IMR-90 (cell line): ENCODE data around the gene CSF2RB. TPM values are rescaled to one million over a fixed set of nuclear protein-coding genes. Genes with fewer than 3 reads are reported as not detected.

ENCODE experiments used
- ATAC-seq: fragments of 200-7000 bp; cut with Tn5 transposase; 2 replicates; pipeline ENCODE4 v1.9.1; 2020; ENCODE audit warnings: low read depth, mild to moderate bottlenecking, moderate library complexity
- BruUV-seq: library from RNA; stranded (reverse); fragments of 400-500 nt; replicated peaks from 2 replicates; lab custom pipeline; 2021; lab: Mats Ljungman, UMichigan
- CTCF ChIA-PET: fragments of 300-600 bp; formaldehyde crosslinking; extraction: SDS; loops from one replicate; lab custom pipeline; 2021; ENCODE audit warnings: antibody characterized with exemption; lab: Yijun Ruan, JAX
- POLR2A ChIA-PET: fragments of 300-600 bp; sonication (Branson Sonifier 250); formaldehyde crosslinking; loops from one replicate; lab custom pipeline; 2022; ENCODE audit warnings: antibody characterized with exemption; ENCODE audit not compliant: unreplicated experiment; lab: Charles Lee
- DNase-seq: peaks from one replicate; pipeline ENCODE4 v3.0.0; 2013
- H2AFZ ChIP-seq: replicated peaks from 2 replicates; pipeline ENCODE3; 2013; ENCODE audit warnings: low read length, mild to moderate bottlenecking; ENCODE audit not compliant: poor library complexity
- H2AK5ac ChIP-seq: 2 replicates; pipeline ENCODE4 v1.6.1; 2013; ENCODE audit warnings: low read depth, low read length, inconsistent platforms
- H2AK9ac ChIP-seq: replicated peaks from 2 replicates; pipeline ENCODE3; 2013; ENCODE audit warnings: mild to moderate bottlenecking, low read depth, low read length, moderate library complexity; ENCODE audit not compliant: poor library complexity
- H2BK120ac ChIP-seq: 2 replicates; pipeline ENCODE4 v1.6.1; 2013; ENCODE audit warnings: low read depth, low read length, inconsistent platforms
- H2BK15ac ChIP-seq: 3 replicates; pipeline ENCODE4 v1.6.1; 2013; ENCODE audit warnings: low read depth, low read length, inconsistent platforms
- H2BK20ac ChIP-seq: 2 replicates; pipeline ENCODE4 v1.6.1; 2013; ENCODE audit warnings: low read depth, mild to moderate bottlenecking, inconsistent platforms, low read length, moderate library complexity
- H2BK5ac ChIP-seq: 2 replicates; pipeline ENCODE4 v1.6.1; 2013; ENCODE audit warnings: mild to moderate bottlenecking, low read depth, low read length, inconsistent platforms; ENCODE audit not compliant: poor library complexity, severe bottlenecking
- H3K14ac ChIP-seq: replicated peaks from 2 replicates; pipeline ENCODE4 v1.6.1; 2013; ENCODE audit warnings: low read depth, low read length, inconsistent platforms
- H3K18ac ChIP-seq: 2 replicates; pipeline ENCODE4 v1.6.1; 2013; ENCODE audit warnings: low read depth, low read length, control low read depth
- H3K23ac ChIP-seq: 2 replicates; pipeline ENCODE4 v1.6.1; 2013; ENCODE audit warnings: low read depth, low read length, inconsistent platforms
- H3K27ac ChIP-seq: 2 replicates; pipeline ENCODE4 v1.5.1; 2013; ENCODE audit warnings: mild to moderate bottlenecking, control low read depth, low read length; ENCODE audit not compliant: insufficient read depth
- H3K27me3 ChIP-seq: 2 replicates; pipeline ENCODE4 v1.6.1; 2013; ENCODE audit warnings: low read length; ENCODE audit not compliant: control insufficient read depth, insufficient read depth
- H3K36me3 ChIP-seq: 2 replicates; pipeline ENCODE4 v1.6.1; 2013; ENCODE audit warnings: low read length, mixed read lengths; ENCODE audit not compliant: control insufficient read depth, insufficient read depth
- H3K4ac ChIP-seq: 2 replicates; pipeline ENCODE4 v1.6.1; 2013; ENCODE audit warnings: low read depth, low read length, inconsistent platforms
- H3K4me1 ChIP-seq: 2 replicates; pipeline ENCODE4 v1.6.1; 2013; ENCODE audit warnings: low read length, mixed read lengths; ENCODE audit not compliant: control insufficient read depth, insufficient read depth
- H3K4me2 ChIP-seq: 2 replicates; pipeline ENCODE4 v1.6.1; 2013; ENCODE audit warnings: low read depth, mild to moderate bottlenecking, control low read depth, low read length, moderate library complexity
- H3K4me3 ChIP-seq: 2 replicates; pipeline ENCODE4 v1.5.1; 2013; ENCODE audit warnings: low read depth, mild to moderate bottlenecking, control low read depth, low read length, moderate library complexity; ENCODE audit not compliant: insufficient read depth
- H3K56ac ChIP-seq: 2 replicates; pipeline ENCODE4 v1.6.1; 2013; ENCODE audit warnings: low read length, inconsistent platforms; ENCODE audit not compliant: insufficient read depth; ENCODE audit errors: extremely low read depth
- H3K79me1 ChIP-seq, 2 experiments: 2 replicates each; pipeline ENCODE4 v1.6.1; 2013; ENCODE audit warnings: low read length in 2 of 2, inconsistent platforms in 1 of 2, low read depth in 1 of 2
- H3K9ac ChIP-seq: 2 replicates; pipeline ENCODE4 v1.6.1; 2013; ENCODE audit warnings: low read depth, low read length, control low read depth
- H3K9me1 ChIP-seq: 2 replicates; pipeline ENCODE4 v1.6.1; 2013; ENCODE audit warnings: low read length, inconsistent platforms; ENCODE audit not compliant: insufficient read depth
- H3K9me3 ChIP-seq: 2 replicates; pipeline ENCODE4 v1.6.1; 2013; ENCODE audit warnings: low read length; ENCODE audit not compliant: control insufficient read depth, insufficient read depth
- H4K20me1 ChIP-seq: 2 replicates; pipeline ENCODE4 v1.6.1; 2013; ENCODE audit warnings: low read length, inconsistent platforms; ENCODE audit not compliant: insufficient read depth
- H4K5ac ChIP-seq: 2 replicates; pipeline ENCODE4 v1.6.1; 2013; ENCODE audit warnings: mild to moderate bottlenecking, low read depth, low read length, control low read depth
- H4K8ac ChIP-seq, 2 experiments: 2 replicates each; pipeline ENCODE4 v1.6.1; 2013; ENCODE audit warnings: low read depth in 2 of 2, low read length in 2 of 2, control low read depth in 1 of 2, inconsistent platforms in 1 of 2
- H4K91ac ChIP-seq: 2 replicates; pipeline ENCODE4 v1.6.1; 2013; ENCODE audit warnings: low read depth, low read length, inconsistent platforms; ENCODE audit not compliant: insufficient read depth
- MXI1 ChIP-seq: IDR thresholded peaks from 2 replicates; pipeline ENCODE4 v1.6.1; 2012; ENCODE audit warnings: low read depth, mild to moderate bottlenecking, low read length, moderate library complexity, borderline replicate concordance
- POLR2A ChIP-seq: IDR thresholded peaks from 2 replicates; pipeline ENCODE4 v1.6.1; 2012; ENCODE audit warnings: mild to moderate bottlenecking, low read depth, low read length
- WGBS, 2 experiments: methylation state at CpG; one replicate each; pipeline versions ENCODE4 v1.1.5 to v1.1.7; 2013; ENCODE audit warnings: missing lambda C conversion rate in 2 of 2; ENCODE audit not compliant: insufficient read length in 1 of 2; ENCODE audit errors: extremely low coverage in 2 of 2; 5-methylcytosine and 5-hydroxymethylcytosine counted together
- dilution Hi-C: fragments of 300-500 bp; cut with HindIII; formaldehyde crosslinking; loops from one replicate; pipeline ENCODE4 v1.14.3; 2018; ENCODE audit warnings: low sequenced_read_pairs; ENCODE audit not compliant: unreplicated experiment
- in situ Hi-C: fragments of 300-500 bp; cut with MboI; formaldehyde crosslinking; loops from 3 replicates; pipeline ENCODE4 v1.14.3; 2019; ENCODE audit warnings: low sequenced_read_pairs, inconsistent platforms, mixed read lengths
- intact Hi-C: fragments of 100-400 bp; cut with micrococcal nuclease; formaldehyde crosslinking; loops from 2 replicates; pipeline ENCODE4 v1.10.0; 2022
- polyA plus RNA-seq, 3 experiments: library from polyadenylated mRNA; depleted of rRNA; stranded (reverse); fragments of >200 nt; gene quantifications; 2 replicates each; pipeline ENCODE4 v1.2.3, GENCODE V29; 2012; ENCODE audit warnings: low replicate concordance in 1 of 3
- total RNA-seq: library from RNA; depleted of rRNA; stranded (reverse); fragments of >200 nt; gene quantifications from 2 replicates; pipeline ENCODE4 v1.2.3, GENCODE V29; 2012

Gene CSF2RB
- total and polyA plus RNA-seq, 2 of the 4 experiments (the other 2 are of a cell fraction) = not detected

DNA sequence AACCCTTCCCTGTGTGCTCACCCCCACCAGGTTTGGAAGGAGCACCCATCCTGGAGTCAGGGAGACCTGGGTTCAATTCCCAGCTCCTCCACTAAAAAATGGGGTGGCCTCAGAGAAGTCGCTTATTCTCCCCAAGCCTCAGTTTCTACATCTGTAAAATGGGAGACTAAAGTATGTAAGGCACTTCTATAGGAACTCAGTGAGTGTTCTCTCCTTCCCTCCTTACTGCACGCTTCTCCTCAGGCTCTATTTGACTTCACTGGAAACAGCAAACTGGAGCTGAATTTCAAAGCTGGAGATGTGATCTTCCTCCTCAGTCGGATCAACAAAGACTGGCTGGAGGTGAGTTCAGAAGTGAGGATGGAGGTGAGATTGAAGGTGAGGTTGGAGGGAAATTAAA lies 41.3 kb upstream of the CSF2RB start:
- no TSS peak for BruUV-seq
- Histone ChIP-seq H4K8ac (no peak overlapping the region), H3K4me3 (no peak overlapping the region), H3K9me1 (no peaks in the 10 kb centered on the region), H4K91ac (no peak overlapping the region), H3K56ac (no peak overlapping the region), H2BK20ac (no peak overlapping the region), H3K4ac (no peak overlapping the region), H3K79me1 (no peaks in the 10 kb centered on the region), H3K27me3 (peaks cover 18% of the 10 kb centered on the region), H2AFZ (no peak overlapping the region), H3K14ac (no peak overlapping the region), H2BK15ac (no peak overlapping the region), H3K18ac (no peak overlapping the region), H3K9ac (no peak overlapping the region), H2AK9ac (no peak overlapping the region), H3K9me3 (no peaks in the 10 kb centered on the region), H2AK5ac (no peak overlapping the region), H3K27ac (no peak overlapping the region), H4K20me1 (no peaks in the 10 kb centered on the region; the same call in 1 of the 2 replicates), H4K5ac (no peak overlapping the region), H3K23ac (no peak overlapping the region), H3K4me1 (no peaks in the 10 kb centered on the region), H2BK120ac (no peak overlapping the region), H2BK5ac (no peak overlapping the region), H3K36me3 (no peaks in the 10 kb centered on the region), H3K4me2 (no peak overlapping the region)
- ChIA-PET CTCF (interaction anchor here (1.6 kb wide), 1 partner anchor 16 kb away, joined by 5 read pairs; no protein-coding TSS in a partner anchor), POLR2A (no interaction called here)
- TF ChIP-seq POLR2A (no peak), MXI1 (no peak)
- dilution Hi-C loops = no loop called here
- ATAC-seq (no peak), DNase-seq (no peak)
- 83% methylated on average over 1 of the region's 3 CpGs; no CpG with 5 or more reads in 1 of the 2 experiments for WGBS, 2 experiments
- intact Hi-C loops = no loop called here
- in situ Hi-C loops = no loop called here
